Measurements from ENCODE around the gene LGALS4. TPM values are rescaled to one million over a fixed set of nuclear protein-coding genes. Genes with fewer than 3 reads are reported as not detected.

Gene LGALS4
- polyA plus RNA-seq, 1 of the 3 experiments (the other 2 are of a cell fraction), result 0.21 TPM

- H3K4me1 ChIP-seq (ENCODE audit: control insufficient read depth in 1 of 2, insufficient read depth in 2 of 2, low read depth in 1 of 2, low read length in 1 of 2), result no peaks in the 10 kb centered on the region
- H3K27me3 ChIP-seq (ENCODE audit: insufficient read depth), result no peaks in the 10 kb centered on the region
- H2AFZ ChIP-seq (ENCODE audit: low read depth), result no peak within 1 kb of the TSS
- no peak within 1 kb of the TSS for H3K4me2 ChIP-seq
- POLR2A ChIA-PET, result no interaction called here
- no peak within 1 kb of the TSS for H3K9ac ChIP-seq
- CTCF ChIA-PET, result interaction anchor here (2.5 kb wide), 1 partner anchor 19 kb away, joined by 13 read pairs; no protein-coding TSS in a partner anchor
- no peaks in the 10 kb centered on the region for H3F3A ChIP-seq (replicated peaks; ENCODE audit: insufficient read depth)
- H3K9me2 ChIP-seq, result no peaks in the 10 kb centered on the region
- no peaks in the 10 kb centered on the region for H3K79me2 ChIP-seq (ENCODE audit: insufficient read depth)
- WGBS (ENCODE audit: low lambda C conversion rate), result 78% methylated on average over 10 of the region's 17 CpGs
- no peaks in the 10 kb centered on the region for H3K36me3 ChIP-seq (replicated peaks in 1 of 2; ENCODE audit: control insufficient read depth in 1 of 2, insufficient read depth in 2 of 2, low read length in 1 of 2)
- H3K27ac ChIP-seq (ENCODE audit: low read depth in 2 of 2, low read length in 1 of 2), result no peak within 1 kb of the TSS
- no peaks in the 10 kb centered on the region for H4K20me1 ChIP-seq (ENCODE audit: insufficient read depth)
- no peak within 1 kb of the TSS for H3K4me3 ChIP-seq (ENCODE audit: low read depth in 2 of 2, low read length in 1 of 2)
- H3K9me3 ChIP-seq, result no peaks in the 10 kb centered on the region
- no peak for DNase-seq
- no peak for TF ChIP-seq NFIC (IDR thresholded peaks at IDR 0.05; ENCODE audit: borderline replicate concordance)
- TF ChIP-seq EP300 (IDR thresholded peaks at IDR 0.05; ENCODE audit: borderline replicate concordance in 1 of 2, low read depth in 1 of 2, low read length in 1 of 2), result no peak
- TF ChIP-seq RAD21 (IDR thresholded peaks at IDR 0.05; ENCODE audit: low read length), result no peak
- no peak for TF ChIP-seq FOXM1 (IDR thresholded peaks at IDR 0.05; ENCODE audit: low read depth)
- TF ChIP-seq TCF12 (IDR thresholded peaks at IDR 0.05), result no peak
- TF ChIP-seq FOSL2 (IDR thresholded peaks at IDR 0.05; ENCODE audit: borderline replicate concordance, low read depth), result no peak
- TF ChIP-seq SMC3 (IDR thresholded peaks at IDR 0.05; ENCODE audit: low read depth, low read length), result no peak
- TF ChIP-seq RFX5 (IDR thresholded peaks at IDR 0.05; ENCODE audit: low read length), result no peak
- no peak for TF ChIP-seq NRF1 (IDR thresholded peaks at IDR 0.05; ENCODE audit: low read depth, low read length)
- TF ChIP-seq POLR2AphosphoS5 (IDR thresholded peaks at IDR 0.05; ENCODE audit: low read depth, low read length), result no peak
- no peak for TF ChIP-seq PBX3 (IDR thresholded peaks at IDR 0.05)
These were observed 24.1 kb downstream of the LGALS4 start, which contains the start of gene LGALS7B for GRCh38 chr19:38788478-38789243. Gene LGALS7B, plus strand, starts transcription at chr19:38789200. Its CDS starts 27 bp downstream, at chr19:38789227.

- Histone ChIP-seq H2AFZ (ENCODE audit: low read depth) (no peak overlapping the region), H3K9me2 (no peaks in the 10 kb centered on the region), H3K27me3 (ENCODE audit: insufficient read depth) (no peaks in the 10 kb centered on the region), H3K4me2 (no peak overlapping the region), H3K4me3 (ENCODE audit: low read depth in 2 of 2, low read length in 1 of 2) (no peak overlapping the region), H3K27ac (ENCODE audit: low read depth in 2 of 2, low read length in 1 of 2) (no peak overlapping the region), H3K4me1 (ENCODE audit: control insufficient read depth in 1 of 2, insufficient read depth in 2 of 2, low read depth in 1 of 2, low read length in 1 of 2) (no peaks in the 10 kb centered on the region), H3K9ac (no peak overlapping the region), H3F3A (replicated peaks; ENCODE audit: insufficient read depth) (no peaks in the 10 kb centered on the region), H3K79me2 (ENCODE audit: insufficient read depth) (no peaks in the 10 kb centered on the region), H3K36me3 (replicated peaks in 1 of 2; ENCODE audit: control insufficient read depth in 1 of 2, insufficient read depth in 2 of 2, low read length in 1 of 2) (no peaks in the 10 kb centered on the region), H3K9me3 (no peaks in the 10 kb centered on the region), H4K20me1 (ENCODE audit: insufficient read depth) (no peaks in the 10 kb centered on the region)
- TF ChIP-seq SMC3 (IDR thresholded peaks at IDR 0.05; ENCODE audit: low read depth, low read length) (no peak), USF2 (IDR thresholded peaks at IDR 0.05; ENCODE audit: borderline replicate concordance, low read depth, low read length) (no peak), TCF12 (IDR thresholded peaks at IDR 0.05) (no peak), IRF3 (IDR thresholded peaks at IDR 0.05; ENCODE audit: low read depth, low read length) (no peak), USF1 (IDR thresholded peaks at IDR 0.05; ENCODE audit: borderline replicate concordance, low read depth) (no peak), SIN3A (IDR thresholded peaks at IDR 0.05; ENCODE audit: borderline replicate concordance, low read depth, low read length) (no peak), RAD21 (IDR thresholded peaks at IDR 0.05; ENCODE audit: low read length) (no peak), TEAD4 (IDR thresholded peaks at IDR 0.05; ENCODE audit: borderline replicate concordance, insufficient read depth) (no peak), CHD2 (IDR thresholded peaks at IDR 0.05; ENCODE audit: low read length, partially characterized antibody) (no peak), RXRA (IDR thresholded peaks at IDR 0.05; ENCODE audit: borderline replicate concordance, low read depth) (no peak), JUND (IDR thresholded peaks at IDR 0.05) (no peak), YY1 (IDR thresholded peaks at IDR 0.05; ENCODE audit: low read depth) (no peak)
- ChIA-PET POLR2A (no interaction called here), CTCF (interaction anchor here (2.5 kb wide), 1 partner anchor 17 kb away, joined by 13 read pairs; no protein-coding TSS in a partner anchor)
- DNase-seq, result no peak
- 84% methylated on average over 11 of the region's 11 CpGs for WGBS (ENCODE audit: low lambda C conversion rate)
These were observed 26.0 kb downstream of the LGALS4 start for GRCh38 chr19:38786572-38787265.
